Lung (tissue), 12 donors: Measurements from ENCODE around the gene ZNF480. TPM values are rescaled to one million over a fixed set of nuclear protein-coding genes. Genes with fewer than 3 reads are reported as not detected.

ENCODE experiments used
- ATAC-seq: fragments of 200-7000 bp; cut with Tn5 transposase; one replicate; pipeline ENCODE4 v1.9.1; 2020; ENCODE audit warnings: moderate number of reproducible peaks; ENCODE audit not compliant: insufficient read depth, low FRiP score
- DNase-seq, 3 donors: peaks; one replicate each; pipeline ENCODE4 v3.0.0-alpha.2; 2013 to 2017
- H3K27ac ChIP-seq, 2 donors: one replicate each; pipeline ENCODE4 v1.5.1; 2013; ENCODE audit warnings: mild to moderate bottlenecking in 2 of 2, moderate library complexity in 2 of 2, control low read depth in 1 of 2, inconsistent platforms in 1 of 2, low read depth in 1 of 2, low read length in 1 of 2
- H3K27me3 ChIP-seq, 3 donors: one replicate each; pipeline ENCODE4 v1.5.1; 2013; ENCODE audit warnings: low read length in 2 of 3; ENCODE audit not compliant: control insufficient read depth in 3 of 3, insufficient read depth in 3 of 3
- H3K36me3 ChIP-seq, 4 donors: one replicate each; pipeline ENCODE4 v1.5.1; 2013; ENCODE audit warnings: low read length in 4 of 4, mild to moderate bottlenecking in 1 of 4, moderate library complexity in 1 of 4; ENCODE audit not compliant: control insufficient read depth in 4 of 4, insufficient read depth in 4 of 4
- H3K4me1 ChIP-seq, 5 donors: one replicate each; pipeline ENCODE4 v1.5.1; 2013; ENCODE audit warnings: low read length in 5 of 5, mild to moderate bottlenecking in 2 of 5, moderate library complexity in 1 of 5; ENCODE audit not compliant: control insufficient read depth in 5 of 5, insufficient read depth in 5 of 5
- H3K4me3 ChIP-seq: one replicate; pipeline ENCODE4 v1.5.1; 2013; ENCODE audit warnings: mild to moderate bottlenecking, control low read depth, moderate library complexity
- H3K9ac ChIP-seq, 2 donors: one replicate each; pipeline ENCODE4 v1.5.1; 2013; ENCODE audit warnings: low read length in 2 of 2, control low read depth in 1 of 2; ENCODE audit not compliant: insufficient read depth in 1 of 2
- H3K9me3 ChIP-seq, 4 donors: one replicate each; pipeline ENCODE4 v1.5.1; 2013; ENCODE audit warnings: low read length in 3 of 4, mild to moderate bottlenecking in 1 of 4, moderate library complexity in 1 of 4; ENCODE audit not compliant: control insufficient read depth in 4 of 4, insufficient read depth in 3 of 4
- CTCF ChIP-seq: IDR thresholded peaks from 2 replicates; pipeline ENCODE4 v1.5.1; 2012; ENCODE audit warnings: mild to moderate bottlenecking; ENCODE audit errors: control extremely low read depth, extremely low read depth
- WGBS, 2 donors: extraction: QIAGEN DNeasy Blood & Tissue Kit; methylation state at CpG; one replicate each; pipeline ENCODE4 v1.1.7; 2013; 5-methylcytosine and 5-hydroxymethylcytosine counted together
- polyA plus RNA-seq, 2 donors: library from polyadenylated mRNA; stranded (reverse); fragments of 200-250 nt; gene quantifications; one replicate each; pipeline ENCODE4 v1.2.1, GENCODE V29; 2013
- total RNA-seq, 2 donors: library from RNA; depleted of rRNA in 1 of 2; stranded (reverse); fragments of >200 nt in 1 of 2; gene quantifications; one replicate each; pipeline ENCODE4 v1.2.1, GENCODE V29; 2014 to 2021
- donor health status: control.
- donor health status: control.
- donor health status: Bipolar disorder and iron deficiency.
- donor health status: healthy.
- donor health status: DM: yes; HTN: yes; CAD: no.

ZNF480 gene
- total and polyA plus RNA-seq, 4 donors, result 3.5 to 10.9 (median 9.6) TPM

GRCh38 chr19:52345162-52345561, 48.2 kb downstream of the ZNF480 start:
- ATAC-seq (no peak), DNase-seq (no peak)
- no peak overlapping the region for H3K9ac ChIP-seq
- H3K27me3 ChIP-seq, result no peaks in the 10 kb centered on the region
- TF ChIP-seq CTCF, result no peak
- H3K9me3 ChIP-seq, result peaks cover 0 to 19% (median 0%) of the 10 kb centered on the region in 4 donors
- H3K27ac ChIP-seq, result no peak overlapping the region
- H3K4me3 ChIP-seq, result no peak overlapping the region
- peaks cover 7 to 22% (median 13%) of the 10 kb centered on the region in 4 donors for H3K36me3 ChIP-seq
- 87 to 93% methylated on average over 6 of the region's 6 CpGs for WGBS, 2 donors
- peaks cover 0 to 2% (median 0%) of the 10 kb centered on the region in 5 donors for H3K4me1 ChIP-seq

- Histone ChIP-seq H3K4me1 (no peaks in the 10 kb centered on the region), H3K27me3 (no peaks in the 10 kb centered on the region), H3K27ac (no peak overlapping the region), H3K36me3 (peaks cover 14 to 46% (median 34%) of the 10 kb centered on the region in 4 donors), H3K9ac (no peak overlapping the region), H3K9me3 (peaks cover 0 to 28% (median 0%) of the 10 kb centered on the region in 4 donors), H3K4me3 (no peak overlapping the region)
- WGBS, 2 donors, result 82 to 83% methylated on average over 9 of the region's 9 CpGs
- ATAC-seq (no peak), DNase-seq (no peak)
- no peak for TF ChIP-seq CTCF
These were observed 54.5 kb downstream of the ZNF480 start for GRCh38 chr19:52351512-52351911.

GRCh38 chr19:52366414-52366824, 69.5 kb downstream of the ZNF480 start:
- peaks cover 12 to 50% (median 22%) of the 10 kb centered on the region in 4 donors for H3K9me3 ChIP-seq
- ATAC-seq, result no peak
- no peak for DNase-seq
- no peaks in the 10 kb centered on the region for H3K27me3 ChIP-seq
- H3K4me1 ChIP-seq, result peaks cover 0 to 5% (median 0%) of the 10 kb centered on the region in 5 donors
- WGBS, 2 donors, result 97% methylated on average over 8 of the region's 8 CpGs
- H3K36me3 ChIP-seq, result peaks cover 7 to 47% (median 21%) of the 10 kb centered on the region in 4 donors
- no peak overlapping the region for H3K9ac ChIP-seq
- H3K4me3 ChIP-seq, result no peak overlapping the region
- no peak for TF ChIP-seq CTCF
- no peak overlapping the region for H3K27ac ChIP-seq
